GM20000 (cell line): ENCODE data around the gene MAP2K2.
A peak's percentile ranks its signal among the peaks of the same experiment; 100 is the strongest.

ENCODE experiments used
- DNase-seq: peaks from one replicate; pipeline ENCODE4 v3.0.0; 2012; ENCODE audit warnings: low spot score
- TF ChIP-seq, protein P1 (sequence below): IDR thresholded peaks from 2 replicates; pipeline ENCODE4 v1.5.1; 2012; ENCODE audit warnings: mild to moderate bottlenecking, control low read depth; ENCODE audit errors: extremely low read depth, missing control alignments

Gene MAP2K2

DNA sequence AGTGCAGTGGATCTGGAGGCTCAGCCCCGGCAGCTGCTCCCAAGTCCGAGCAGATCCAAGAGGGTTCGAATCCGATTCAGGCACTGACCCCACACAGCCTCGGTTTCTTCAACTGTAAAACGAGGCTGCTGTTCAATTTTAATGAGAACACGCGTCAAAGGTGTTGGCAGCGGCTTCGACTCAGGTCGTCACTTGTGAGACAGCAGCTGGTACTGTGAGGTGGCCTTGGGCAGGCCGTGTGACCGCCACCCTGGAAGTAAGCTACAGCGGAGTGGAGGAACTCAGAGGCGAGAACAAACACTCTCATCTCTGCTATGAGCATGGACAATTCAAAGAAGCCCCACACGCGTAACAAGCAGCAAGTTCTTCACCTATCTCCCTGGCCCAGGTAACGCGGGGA, 9.7 kb downstream of the MAP2K2 start:
- TF ChIP-seq, protein P1, sequence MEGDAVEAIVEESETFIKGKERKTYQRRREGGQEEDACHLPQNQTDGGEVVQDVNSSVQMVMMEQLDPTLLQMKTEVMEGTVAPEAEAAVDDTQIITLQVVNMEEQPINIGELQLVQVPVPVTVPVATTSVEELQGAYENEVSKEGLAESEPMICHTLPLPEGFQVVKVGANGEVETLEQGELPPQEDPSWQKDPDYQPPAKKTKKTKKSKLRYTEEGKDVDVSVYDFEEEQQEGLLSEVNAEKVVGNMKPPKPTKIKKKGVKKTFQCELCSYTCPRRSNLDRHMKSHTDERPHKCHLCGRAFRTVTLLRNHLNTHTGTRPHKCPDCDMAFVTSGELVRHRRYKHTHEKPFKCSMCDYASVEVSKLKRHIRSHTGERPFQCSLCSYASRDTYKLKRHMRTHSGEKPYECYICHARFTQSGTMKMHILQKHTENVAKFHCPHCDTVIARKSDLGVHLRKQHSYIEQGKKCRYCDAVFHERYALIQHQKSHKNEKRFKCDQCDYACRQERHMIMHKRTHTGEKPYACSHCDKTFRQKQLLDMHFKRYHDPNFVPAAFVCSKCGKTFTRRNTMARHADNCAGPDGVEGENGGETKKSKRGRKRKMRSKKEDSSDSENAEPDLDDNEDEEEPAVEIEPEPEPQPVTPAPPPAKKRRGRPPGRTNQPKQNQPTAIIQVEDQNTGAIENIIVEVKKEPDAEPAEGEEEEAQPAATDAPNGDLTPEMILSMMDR = no peak
- no peak for DNase-seq

DNA sequence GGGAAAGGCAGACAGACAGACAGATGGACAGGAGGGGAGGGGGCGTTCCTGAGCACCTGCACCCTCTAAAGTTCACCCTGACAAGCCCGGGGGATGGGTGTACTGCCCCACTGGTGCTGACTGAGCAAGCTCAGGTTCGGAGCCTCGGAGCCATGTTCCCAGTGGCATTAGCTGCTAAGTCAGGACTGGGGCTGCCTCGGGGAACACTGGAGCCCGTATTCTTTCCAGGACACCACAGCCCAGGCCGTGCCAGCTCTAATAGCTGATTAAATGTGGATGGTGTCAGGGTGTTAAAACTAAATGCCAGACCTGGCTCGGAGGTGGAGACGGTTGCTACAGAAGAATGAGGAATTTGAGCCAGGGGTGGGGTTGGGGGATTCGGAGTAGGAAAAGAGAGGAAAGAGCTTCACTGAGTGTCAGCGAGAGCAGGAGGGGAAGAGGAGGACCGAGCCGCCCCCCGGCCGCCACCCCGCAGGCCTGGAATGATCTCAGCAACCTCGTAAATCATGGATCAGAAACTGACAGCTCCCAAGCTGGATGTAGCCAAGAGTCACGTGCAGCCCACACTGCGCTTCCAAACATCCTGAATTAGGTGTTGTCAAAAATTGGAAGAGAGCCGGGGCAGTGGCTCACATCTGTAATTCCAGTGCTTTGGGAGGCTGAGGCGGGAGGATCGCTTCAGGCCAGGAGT, 10.4 kb downstream of the MAP2K2 start:
- no peak for DNase-seq
- TF ChIP-seq, protein P1 = no peak

DNA sequence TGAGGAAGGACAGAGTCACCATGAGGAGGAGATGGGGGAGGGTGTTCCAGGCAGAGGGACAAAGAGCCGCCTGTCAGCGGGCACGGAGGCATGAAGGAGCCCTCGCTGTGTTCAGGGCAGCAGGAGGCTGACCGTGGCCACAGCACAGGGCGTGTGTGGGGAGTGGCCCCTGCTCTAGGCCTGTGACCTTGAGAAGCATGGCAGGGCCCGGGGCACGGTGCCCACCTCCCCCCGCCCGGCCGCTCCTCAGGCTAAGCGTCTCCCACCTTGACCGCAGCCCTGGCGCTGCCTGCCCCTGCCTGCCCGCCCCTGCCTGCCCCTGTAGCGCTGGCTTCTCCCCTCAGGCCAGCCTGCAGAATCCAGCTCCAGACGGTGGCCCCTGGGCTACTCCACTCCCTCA, 11.6 kb downstream of the MAP2K2 start:
- DNase-seq = no peak
- TF ChIP-seq, protein P1 = no peak

DNA sequence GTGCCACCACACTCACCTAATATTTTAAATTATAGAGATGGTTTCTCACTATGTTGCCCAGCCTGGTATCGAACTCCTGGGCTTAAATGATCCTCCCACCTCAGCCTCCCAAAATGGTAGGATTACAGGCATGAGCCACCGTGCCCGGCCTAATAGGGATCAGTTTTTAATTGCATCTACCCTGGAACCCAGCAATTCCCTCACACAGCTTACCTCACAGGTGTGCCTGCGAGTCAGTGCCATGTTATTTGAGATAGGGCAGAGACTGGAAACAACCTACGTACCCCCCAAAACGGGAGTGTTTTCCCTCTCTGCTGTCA, 14.3 kb downstream of the MAP2K2 start:
- TF ChIP-seq, protein P1 = no peak
- no peak for DNase-seq

DNA sequence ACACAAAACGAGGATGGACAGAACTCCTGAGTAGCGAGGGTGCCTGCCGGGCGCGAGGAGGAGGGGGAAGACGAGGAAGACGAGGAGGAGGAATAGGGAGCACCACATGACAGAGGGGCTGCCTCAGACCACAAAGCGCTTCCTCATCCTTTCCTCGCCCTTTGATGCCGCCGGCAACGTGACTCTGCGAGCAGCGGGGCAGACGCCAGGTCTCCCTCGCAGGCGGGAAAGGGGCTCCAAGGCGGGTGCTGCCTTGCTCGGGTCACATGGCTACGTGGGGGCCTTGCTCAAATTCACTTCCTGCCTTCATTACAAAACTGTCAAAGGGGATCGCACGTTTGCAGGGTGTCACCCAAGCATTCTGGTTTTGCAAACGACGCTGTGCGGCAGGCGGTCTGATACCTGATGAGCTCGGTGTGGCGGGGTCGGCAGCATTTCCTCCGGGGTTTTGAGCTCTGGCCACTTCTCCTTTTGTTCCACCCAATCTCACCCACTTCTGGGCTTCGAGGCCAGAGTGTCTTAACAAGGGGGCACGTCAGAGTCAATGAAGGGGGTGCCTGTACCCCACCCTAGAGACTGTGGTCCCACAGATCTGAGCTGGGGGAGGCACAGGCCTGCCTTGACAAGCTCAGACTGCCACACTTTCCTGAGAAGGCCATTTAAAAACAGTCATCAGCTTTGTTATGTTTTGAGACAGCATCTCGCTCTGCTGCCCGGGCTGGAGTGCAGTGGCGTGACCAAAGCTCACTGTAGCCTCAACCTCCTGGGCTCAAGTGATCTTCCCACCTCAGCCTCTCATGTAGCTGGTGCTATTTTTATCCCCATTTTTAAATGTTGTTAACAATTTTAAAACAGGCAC, 14.9 kb downstream of the MAP2K2 start:
- peak; percentile 87 for DNase-seq
- TF ChIP-seq, protein P1 = no peak

DNA sequence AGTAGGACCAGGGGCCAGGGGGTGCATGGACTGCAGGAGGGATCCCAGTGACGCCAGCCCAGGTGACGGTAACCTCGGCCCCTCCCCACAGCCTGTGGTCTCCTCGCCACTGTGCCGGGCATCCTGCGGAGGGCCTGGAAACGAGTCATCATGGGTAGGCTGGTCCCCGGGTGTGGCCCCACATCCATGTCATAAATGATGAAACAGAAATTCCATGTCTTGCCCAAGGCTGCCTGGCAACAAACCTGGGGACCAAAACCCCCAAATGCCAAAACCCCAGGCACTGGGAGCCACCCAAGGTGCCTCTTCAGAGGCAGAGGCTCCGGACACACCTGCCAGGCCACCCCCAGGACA, 20.9 kb downstream of the MAP2K2 start:
- no peak for DNase-seq
- TF ChIP-seq, protein P1 = no peak

DNA sequence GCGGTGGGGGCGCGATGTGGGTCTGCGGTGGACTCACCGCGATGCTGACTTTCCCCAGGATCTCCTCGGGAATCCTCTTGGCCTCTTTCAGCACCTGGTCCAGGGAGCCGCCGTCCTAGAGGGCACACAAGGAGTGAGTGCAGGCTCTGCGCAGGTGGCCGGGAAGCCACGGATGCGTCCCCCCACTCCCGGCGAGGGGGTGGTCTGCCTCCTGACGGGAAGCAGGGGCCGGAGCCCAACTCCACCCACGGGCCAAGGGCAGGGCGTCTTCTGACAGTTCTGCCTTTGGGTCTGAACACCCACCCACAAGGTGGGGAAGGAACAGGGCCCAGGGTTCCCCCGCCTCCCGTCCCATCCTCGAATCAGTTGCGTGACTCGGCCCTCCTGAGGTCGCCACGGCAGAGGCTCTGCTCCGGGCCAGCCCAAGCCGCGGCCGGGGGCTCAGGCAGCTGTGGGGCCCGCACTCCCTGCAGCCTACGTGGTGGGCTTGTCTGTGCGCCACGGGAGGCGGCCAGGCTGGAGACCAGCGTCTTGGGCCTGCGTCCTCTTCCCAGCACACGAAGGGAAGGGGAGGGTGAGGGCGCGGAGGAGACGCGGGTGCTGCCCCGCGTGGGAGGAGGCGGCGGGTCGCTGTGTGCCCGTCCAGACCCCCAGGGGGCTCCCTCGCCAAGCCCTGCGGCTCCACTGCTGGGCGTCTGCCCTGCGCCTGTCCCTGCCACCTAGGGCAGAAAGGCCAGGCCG, 21.4 kb downstream of the MAP2K2 start:
- TF ChIP-seq, protein P1 = no peak
- DNase-seq = no peak
